Measurements from ENCODE around the gene TMEM143. TPM values are rescaled to one million over a fixed set of nuclear protein-coding genes. Genes with fewer than 3 reads are reported as not detected.
"Not testable (repeated sequence)": the region's sequence is repeated elsewhere in the genome, so short reads cannot be mapped to it uniquely, and the experiment has no call there.

The TMEM143 gene
- total RNA-seq, 1 donor from 2014 or later: 14.4 TPM

- DNase-seq: no peak
Observed at GRCh38 chr19:48296963-48297734, 66.6 kb downstream of the TMEM143 start.

GRCh38 chr19:48295458-48295857 lies 68.3 kb downstream of the TMEM143 start:
- no peak for DNase-seq

- no peak for DNase-seq
Observed at GRCh38 chr19:48292798-48293197, 70.9 kb downstream of the TMEM143 start.

- not testable (repeated sequence) for DNase-seq
Observed at GRCh38 chr19:48291489-48291815, 72.3 kb downstream of the TMEM143 start.

DNA sequence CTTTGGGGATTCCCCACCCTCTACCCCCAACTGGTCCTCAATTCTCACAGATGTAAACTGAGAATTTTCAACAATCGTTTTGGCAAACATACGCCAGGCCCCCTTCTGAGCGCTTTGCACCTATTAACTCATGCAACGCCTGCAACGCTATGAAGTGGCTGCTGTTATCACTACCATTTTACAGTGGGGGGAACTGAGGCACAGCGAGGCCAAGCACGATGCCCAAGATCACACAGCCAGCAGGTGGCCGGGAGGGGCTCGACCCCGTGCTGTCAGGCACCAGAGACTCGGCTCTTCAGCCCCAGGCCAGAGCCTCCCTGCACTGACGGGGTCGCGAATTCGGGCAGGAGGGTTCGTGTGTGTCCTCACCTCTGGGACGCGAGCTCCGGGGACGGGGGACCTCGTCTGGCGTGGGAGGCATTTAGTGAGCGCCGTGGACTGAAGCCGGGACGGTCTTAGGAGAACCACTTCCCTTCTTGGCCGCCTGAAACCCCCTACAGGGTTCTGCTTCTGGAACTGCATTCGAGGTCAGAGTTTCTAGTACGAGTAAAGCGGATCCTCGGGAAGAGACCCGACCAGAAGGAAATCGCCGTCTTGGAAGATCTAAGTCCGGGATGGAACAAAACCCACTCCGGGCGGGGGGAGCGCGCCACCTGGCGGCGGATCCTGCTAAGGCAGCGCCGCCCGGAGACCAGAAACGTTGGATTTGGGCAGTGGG lies 72.8 kb downstream of the TMEM143 start:
- peak; percentile 90 for DNase-seq

DNA sequence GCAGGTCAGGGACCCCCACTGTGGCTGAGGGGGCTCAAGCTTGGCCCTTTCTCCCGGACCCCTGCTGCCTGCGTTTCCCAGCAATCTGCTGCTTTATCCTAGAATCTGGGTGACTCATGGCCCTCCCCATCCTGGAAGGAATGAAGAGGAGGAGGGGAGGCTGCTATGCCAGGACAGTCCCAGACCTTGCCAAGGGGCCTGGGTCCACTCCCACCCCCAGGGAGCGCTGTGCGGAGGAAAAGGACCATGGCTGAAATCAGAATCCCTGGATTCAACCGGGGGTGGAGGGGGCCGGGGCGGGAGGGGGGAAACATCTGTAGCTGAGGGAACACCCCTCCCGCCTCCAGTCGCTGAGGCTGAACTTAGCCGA lies 73.4 kb downstream of the TMEM143 start:
- DNase-seq: peak; percentile 62

DNA sequence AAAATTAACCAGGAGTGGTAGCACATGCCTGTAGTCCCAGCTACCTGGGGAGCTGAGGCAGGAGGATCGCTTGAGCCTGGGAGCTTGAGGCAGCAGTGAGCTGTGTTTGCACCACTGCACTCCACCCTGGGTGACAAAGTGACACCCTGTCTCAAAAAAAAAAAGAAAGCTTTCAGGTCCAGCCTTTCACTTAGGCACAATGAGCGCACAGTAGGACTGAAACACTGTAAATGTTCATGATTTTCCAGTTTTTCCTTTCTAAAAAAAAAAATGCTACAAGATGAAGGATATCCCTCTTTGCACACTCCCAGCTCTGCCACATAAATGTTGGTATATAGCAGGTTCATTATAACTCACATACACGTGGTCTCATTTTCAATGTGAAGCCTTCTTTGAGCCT lies 76.0 kb downstream of the TMEM143 start:
- no peak for DNase-seq

DNA sequence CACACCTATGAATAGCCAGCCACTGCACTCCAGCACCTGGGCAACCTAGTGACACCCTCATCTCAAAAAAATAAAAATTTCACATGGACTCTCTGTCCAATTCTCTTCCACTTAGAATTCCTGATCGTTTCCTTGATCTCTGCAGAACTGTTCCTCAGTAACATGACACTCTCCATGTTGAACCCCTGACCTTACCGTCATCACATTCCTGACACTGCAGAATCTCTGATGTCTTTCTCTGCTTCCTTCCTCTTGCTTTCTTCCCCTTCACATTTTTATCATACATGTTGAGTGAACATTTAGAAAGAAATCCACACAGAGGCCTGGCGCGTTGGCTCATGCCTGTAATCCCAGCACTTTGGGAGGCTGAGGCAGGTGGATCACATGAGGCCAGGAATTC lies 78.8 kb downstream of the TMEM143 start:
- DNase-seq: no peak

GRCh38 chr19:48283908-48284307 lies 79.8 kb downstream of the TMEM143 start:
- DNase-seq: no peak

Other genes with a start within 250 kb of the TMEM143 start
- 21.2 TPM for gene LIG1, start 193.6 kb downstream of the TMEM143 start, total RNA-seq
- 4.9 TPM for gene ZSWIM9, start 193.3 kb downstream of the TMEM143 start, total RNA-seq
- 47.2 TPM for gene CARD8, start 108.0 kb downstream of the TMEM143 start, total RNA-seq
- gene ZNF114, start 93.9 kb downstream of the TMEM143 start, total RNA-seq: 2.3 TPM
- gene EMP3, start 38.4 kb downstream of the TMEM143 start, total RNA-seq: 27.2 TPM
- not detected for gene SYNGR4, start 427 bp upstream of the TMEM143 start, total RNA-seq
- gene KDELR1, start 27.6 kb upstream of the TMEM143 start, total RNA-seq: 54.1 TPM
- 0.41 TPM for gene GRIN2D, start 29.7 kb upstream of the TMEM143 start, total RNA-seq
- gene GRWD1, start 82.0 kb upstream of the TMEM143 start, total RNA-seq: 26.6 TPM
- 0.51 TPM for gene KCNJ14, start 91.6 kb upstream of the TMEM143 start, total RNA-seq
- gene CYTH2, start 105.4 kb upstream of the TMEM143 start, total RNA-seq: 39.1 TPM
- gene LMTK3, start 147.9 kb upstream of the TMEM143 start, total RNA-seq: 0.92 TPM
- 2.4 TPM for gene SULT2B1, start 188.2 kb upstream of the TMEM143 start, total RNA-seq
- not detected for gene SPACA4, start 242.8 kb upstream of the TMEM143 start, total RNA-seq

Data from tongue (tissue), 2 donors.